ENCODE results near the gene TBX4. TPM values are rescaled to one million over a fixed set of nuclear protein-coding genes. Genes with fewer than 3 reads are reported as not detected.

The TBX4 gene
- total and polyA plus RNA-seq, 2 experiments from 2014 or later = not detected

DNA sequence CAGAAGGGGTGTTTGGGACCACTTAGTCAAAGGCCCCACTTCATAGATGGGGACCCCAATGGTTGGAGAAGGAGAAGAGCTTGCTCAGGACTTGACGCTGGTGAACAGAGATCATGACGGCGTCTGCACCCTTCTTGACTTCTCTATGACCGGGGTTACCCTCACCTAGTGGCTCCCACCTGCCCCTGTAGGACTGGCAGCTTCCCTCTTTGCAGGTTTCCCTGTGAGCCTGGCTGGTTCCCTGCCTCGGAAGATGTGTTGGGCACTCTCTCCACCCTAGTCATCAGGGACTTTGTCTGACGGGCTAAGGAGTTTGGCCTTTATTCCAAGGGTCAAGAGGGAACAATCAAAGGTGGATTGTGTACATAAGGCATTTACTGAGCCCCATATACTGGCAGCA lies 22.7 kb downstream of the TBX4 start:
- no peaks in the 10 kb centered on the region for H3F3A ChIP-seq (replicated peaks; ENCODE audit: low read depth)
- ATAC-seq = no peak
- no peak for DNase-seq (ENCODE audit: low spot score)
- H4K20me1 ChIP-seq (replicated peaks; ENCODE audit: insufficient read depth) = no peaks in the 10 kb centered on the region
- H3K27ac Mint-ChIP-seq = no peak overlapping the region
- no peaks in the 10 kb centered on the region; the same call in 2 of the 3 replicates for H3K9me3 Mint-ChIP-seq
- no peaks in the 10 kb centered on the region for H3K79me2 ChIP-seq (replicated peaks; ENCODE audit: insufficient read depth)
- no peak overlapping the region for H3K4me3 ChIP-seq
- no peaks in the 10 kb centered on the region for H3K9me2 ChIP-seq (ENCODE audit: insufficient read depth)
- H3K4me2 ChIP-seq = no peak overlapping the region
- H3K36me3 Mint-ChIP-seq (ENCODE audit: low read depth) = no peaks in the 10 kb centered on the region
- peaks cover 10% of the 10 kb centered on the region for H3K27me3 Mint-ChIP-seq (ENCODE audit: insufficient read depth, low read depth, poor library complexity)
- TF ChIP-seq POLR2AphosphoS5 (IDR thresholded peaks at IDR 0.05; ENCODE audit: low read depth) (no peak), JUNB (IDR thresholded peaks at IDR 0.05; ENCODE audit: unreplicated experiment) (no peak), ZNF331 (CRISPR knock-in tag; IDR thresholded peaks at IDR 0.05; ENCODE audit: low read depth) (no peak), STAT1 (IDR thresholded peaks at IDR 0.05; ENCODE audit: unreplicated experiment) (no peak), CREB1 (CRISPR knock-in tag; IDR thresholded peaks at IDR 0.05; ENCODE audit: low read depth) (no peak), ZNF114 (CRISPR knock-in tag; IDR thresholded peaks at IDR 0.05) (no peak), REST (IDR thresholded peaks at IDR 0.05; ENCODE audit: unreplicated experiment) (no peak), EZH2 (IDR thresholded peaks at IDR 0.05; ENCODE audit: low read depth, unreplicated experiment) (no peak), EZH2phosphoT487 (IDR thresholded peaks at IDR 0.05; ENCODE audit: unreplicated experiment) (no peak), NANOG (IDR thresholded peaks at IDR 0.05; ENCODE audit: borderline replicate concordance) (no peak)
- TF ChIP-seq, protein P1, sequence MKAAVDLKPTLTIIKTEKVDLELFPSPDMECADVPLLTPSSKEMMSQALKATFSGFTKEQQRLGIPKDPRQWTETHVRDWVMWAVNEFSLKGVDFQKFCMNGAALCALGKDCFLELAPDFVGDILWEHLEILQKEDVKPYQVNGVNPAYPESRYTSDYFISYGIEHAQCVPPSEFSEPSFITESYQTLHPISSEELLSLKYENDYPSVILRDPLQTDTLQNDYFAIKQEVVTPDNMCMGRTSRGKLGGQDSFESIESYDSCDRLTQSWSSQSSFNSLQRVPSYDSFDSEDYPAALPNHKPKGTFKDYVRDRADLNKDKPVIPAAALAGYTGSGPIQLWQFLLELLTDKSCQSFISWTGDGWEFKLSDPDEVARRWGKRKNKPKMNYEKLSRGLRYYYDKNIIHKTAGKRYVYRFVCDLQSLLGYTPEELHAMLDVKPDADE (IDR thresholded peaks at IDR 0.05) = no peak
- TF ChIP-seq, protein P2, sequence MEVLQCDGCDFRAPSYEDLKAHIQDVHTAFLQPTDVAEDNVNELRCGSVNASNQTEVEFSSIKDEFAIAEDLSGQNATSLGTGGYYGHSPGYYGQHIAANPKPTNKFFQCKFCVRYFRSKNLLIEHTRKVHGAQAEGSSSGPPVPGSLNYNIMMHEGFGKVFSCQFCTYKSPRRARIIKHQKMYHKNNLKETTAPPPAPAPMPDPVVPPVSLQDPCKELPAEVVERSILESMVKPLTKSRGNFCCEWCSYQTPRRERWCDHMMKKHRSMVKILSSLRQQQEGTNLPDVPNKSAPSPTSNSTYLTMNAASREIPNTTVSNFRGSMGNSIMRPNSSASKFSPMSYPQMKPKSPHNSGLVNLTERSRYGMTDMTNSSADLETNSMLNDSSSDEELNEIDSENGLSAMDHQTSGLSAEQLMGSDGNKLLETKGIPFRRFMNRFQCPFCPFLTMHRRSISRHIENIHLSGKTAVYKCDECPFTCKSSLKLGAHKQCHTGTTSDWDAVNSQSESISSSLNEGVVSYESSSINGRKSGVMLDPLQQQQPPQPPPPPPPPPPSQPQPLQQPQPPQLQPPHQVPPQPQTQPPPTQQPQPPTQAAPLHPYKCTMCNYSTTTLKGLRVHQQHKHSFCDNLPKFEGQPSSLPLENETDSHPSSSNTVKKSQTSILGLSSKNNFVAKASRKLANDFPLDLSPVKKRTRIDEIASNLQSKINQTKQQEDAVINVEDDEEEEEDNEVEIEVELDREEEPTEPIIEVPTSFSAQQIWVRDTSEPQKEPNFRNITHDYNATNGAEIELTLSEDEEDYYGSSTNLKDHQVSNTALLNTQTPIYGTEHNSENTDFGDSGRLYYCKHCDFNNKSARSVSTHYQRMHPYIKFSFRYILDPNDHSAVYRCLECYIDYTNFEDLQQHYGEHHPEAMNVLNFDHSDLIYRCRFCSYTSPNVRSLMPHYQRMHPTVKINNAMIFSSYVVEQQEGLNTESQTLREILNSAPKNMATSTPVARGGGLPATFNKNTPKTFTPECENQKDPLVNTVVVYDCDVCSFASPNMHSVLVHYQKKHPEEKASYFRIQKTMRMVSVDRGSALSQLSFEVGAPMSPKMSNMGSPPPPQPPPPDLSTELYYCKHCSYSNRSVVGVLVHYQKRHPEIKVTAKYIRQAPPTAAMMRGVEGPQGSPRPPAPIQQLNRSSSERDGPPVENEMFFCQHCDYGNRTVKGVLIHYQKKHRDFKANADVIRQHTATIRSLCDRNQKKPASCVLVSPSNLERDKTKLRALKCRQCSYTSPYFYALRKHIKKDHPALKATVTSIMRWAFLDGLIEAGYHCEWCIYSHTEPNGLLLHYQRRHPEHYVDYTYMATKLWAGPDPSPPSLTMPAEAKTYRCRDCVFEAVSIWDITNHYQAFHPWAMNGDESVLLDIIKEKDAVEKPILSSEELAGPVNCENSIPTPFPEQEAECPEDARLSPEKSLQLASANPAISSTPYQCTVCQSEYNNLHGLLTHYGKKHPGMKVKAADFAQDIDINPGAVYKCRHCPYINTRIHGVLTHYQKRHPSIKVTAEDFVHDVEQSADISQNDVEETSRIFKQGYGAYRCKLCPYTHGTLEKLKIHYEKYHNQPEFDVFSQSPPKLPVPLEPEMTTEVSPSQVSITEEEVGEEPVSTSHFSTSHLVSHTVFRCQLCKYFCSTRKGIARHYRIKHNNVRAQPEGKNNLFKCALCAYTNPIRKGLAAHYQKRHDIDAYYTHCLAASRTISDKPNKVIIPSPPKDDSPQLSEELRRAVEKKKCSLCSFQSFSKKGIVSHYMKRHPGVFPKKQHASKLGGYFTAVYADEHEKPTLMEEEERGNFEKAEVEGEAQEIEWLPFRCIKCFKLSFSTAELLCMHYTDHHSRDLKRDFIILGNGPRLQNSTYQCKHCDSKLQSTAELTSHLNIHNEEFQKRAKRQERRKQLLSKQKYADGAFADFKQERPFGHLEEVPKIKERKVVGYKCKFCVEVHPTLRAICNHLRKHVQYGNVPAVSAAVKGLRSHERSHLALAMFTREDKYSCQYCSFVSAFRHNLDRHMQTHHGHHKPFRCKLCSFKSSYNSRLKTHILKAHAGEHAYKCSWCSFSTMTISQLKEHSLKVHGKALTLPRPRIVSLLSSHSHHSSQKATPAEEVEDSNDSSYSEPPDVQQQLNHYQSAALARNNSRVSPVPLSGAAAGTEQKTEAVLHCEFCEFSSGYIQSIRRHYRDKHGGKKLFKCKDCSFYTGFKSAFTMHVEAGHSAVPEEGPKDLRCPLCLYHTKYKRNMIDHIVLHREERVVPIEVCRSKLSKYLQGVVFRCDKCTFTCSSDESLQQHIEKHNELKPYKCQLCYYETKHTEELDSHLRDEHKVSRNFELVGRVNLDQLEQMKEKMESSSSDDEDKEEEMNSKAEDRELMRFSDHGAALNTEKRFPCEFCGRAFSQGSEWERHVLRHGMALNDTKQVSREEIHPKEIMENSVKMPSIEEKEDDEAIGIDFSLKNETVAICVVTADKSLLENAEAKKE (CRISPR knock-in tag; IDR thresholded peaks at IDR 0.05) = no peak
- TF ChIP-seq, protein P3, sequence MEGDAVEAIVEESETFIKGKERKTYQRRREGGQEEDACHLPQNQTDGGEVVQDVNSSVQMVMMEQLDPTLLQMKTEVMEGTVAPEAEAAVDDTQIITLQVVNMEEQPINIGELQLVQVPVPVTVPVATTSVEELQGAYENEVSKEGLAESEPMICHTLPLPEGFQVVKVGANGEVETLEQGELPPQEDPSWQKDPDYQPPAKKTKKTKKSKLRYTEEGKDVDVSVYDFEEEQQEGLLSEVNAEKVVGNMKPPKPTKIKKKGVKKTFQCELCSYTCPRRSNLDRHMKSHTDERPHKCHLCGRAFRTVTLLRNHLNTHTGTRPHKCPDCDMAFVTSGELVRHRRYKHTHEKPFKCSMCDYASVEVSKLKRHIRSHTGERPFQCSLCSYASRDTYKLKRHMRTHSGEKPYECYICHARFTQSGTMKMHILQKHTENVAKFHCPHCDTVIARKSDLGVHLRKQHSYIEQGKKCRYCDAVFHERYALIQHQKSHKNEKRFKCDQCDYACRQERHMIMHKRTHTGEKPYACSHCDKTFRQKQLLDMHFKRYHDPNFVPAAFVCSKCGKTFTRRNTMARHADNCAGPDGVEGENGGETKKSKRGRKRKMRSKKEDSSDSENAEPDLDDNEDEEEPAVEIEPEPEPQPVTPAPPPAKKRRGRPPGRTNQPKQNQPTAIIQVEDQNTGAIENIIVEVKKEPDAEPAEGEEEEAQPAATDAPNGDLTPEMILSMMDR (conservative IDR thresholded peaks at IDR 0.05; ENCODE audit: low read depth in 2 of 2) = no peak
- H3K4me1 Mint-ChIP-seq = no peaks in the 10 kb centered on the region
- H3K27me3 ChIP-seq (ENCODE audit: insufficient read depth) = peaks cover 6% of the 10 kb centered on the region; the same call in 1 of the 2 replicates
- H3K27ac ChIP-seq (ENCODE audit: low read depth) = no peak overlapping the region
- H3K36me3 ChIP-seq (ENCODE audit: insufficient read depth) = no peaks in the 10 kb centered on the region
- no peak overlapping the region for H3K4me3 Mint-ChIP-seq
- H3K4me1 ChIP-seq (ENCODE audit: insufficient read depth) = 0 out of 2 replicates have a peak, but pooled peaks cover 4% of the 10 kb centered on the region
- H2AFZ ChIP-seq = no peak overlapping the region

Data from GM23338 (cell line).